HG03521 (cell line): ENCODE measurements around the gene BBIP1.

ENCODE experiments used
- ATAC-seq: cut with Tn5 transposase; IDR thresholded peaks from one replicate; pipeline ENCODE4 v1.9.1; 2021; ENCODE audit warnings: mild to moderate bottlenecking, moderate library complexity; ENCODE audit not compliant: unreplicated experiment

The BBIP1 gene

GRCh38 chr10:110863956-110864355, 55.0 kb downstream of the BBIP1 start:
- ATAC-seq, result no peak

- ATAC-seq, result no peak
Observed at GRCh38 chr10:110863361-110863760, 55.6 kb downstream of the BBIP1 start.

GRCh38 chr10:110862961-110863360, 56.0 kb downstream of the BBIP1 start:
- no peak for ATAC-seq

DNA sequence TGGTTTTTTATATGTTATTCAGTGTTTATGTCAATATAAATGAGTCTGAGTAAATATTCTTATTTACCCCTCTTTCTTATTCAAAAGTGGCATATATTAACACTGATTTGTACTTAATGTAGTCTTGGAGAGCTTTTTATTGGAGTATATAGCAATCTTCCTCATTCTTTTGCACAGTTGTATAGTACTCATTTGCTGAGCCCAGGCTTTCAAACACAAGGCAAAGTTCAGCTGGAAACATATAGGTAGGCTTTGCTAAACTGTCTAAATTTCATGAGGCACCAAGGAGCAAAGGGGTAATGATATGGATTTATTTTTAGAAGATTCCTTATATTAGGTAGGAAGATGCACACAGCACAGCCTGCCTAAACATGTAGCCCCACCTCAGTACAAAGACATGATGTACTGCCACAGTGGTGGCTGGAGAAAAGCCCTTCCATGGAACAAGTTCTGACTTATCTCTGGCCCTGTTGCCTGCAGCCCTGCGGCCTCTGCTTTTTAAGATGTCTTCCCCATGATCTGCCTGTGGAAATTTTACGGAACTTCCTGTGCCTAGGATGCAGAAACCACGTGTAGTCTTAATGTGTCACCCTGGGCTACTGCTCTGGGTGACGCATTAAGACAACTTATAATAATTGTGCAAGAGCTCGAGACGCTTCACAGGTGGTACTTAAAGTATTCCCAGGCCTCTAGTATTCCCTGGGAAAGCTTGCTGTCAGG, 56.9 kb downstream of the BBIP1 start:
- no peak for ATAC-seq

DNA sequence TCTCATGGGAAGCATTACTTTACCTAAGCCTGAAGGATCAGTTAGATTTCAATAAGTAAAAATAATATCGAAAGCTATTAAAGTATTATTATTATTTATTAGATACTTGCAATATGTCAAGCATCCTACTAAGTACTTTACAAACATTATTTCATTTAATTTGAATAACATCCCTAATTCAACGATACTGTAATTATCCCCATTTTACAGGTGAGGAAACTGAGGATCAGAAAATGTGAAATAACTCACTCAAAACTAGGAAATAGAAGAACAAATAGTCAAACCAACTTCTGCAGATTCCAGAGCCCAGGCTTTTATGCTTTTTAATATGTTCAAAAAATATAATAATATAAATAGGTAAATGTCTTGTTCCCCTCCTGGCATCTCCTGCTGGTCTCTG, 57.5 kb downstream of the BBIP1 start:
- no peak for ATAC-seq

- peak; percentile 53 for ATAC-seq
Observed at GRCh38 chr10:110860576-110861241, 58.3 kb downstream of the BBIP1 start.

DNA sequence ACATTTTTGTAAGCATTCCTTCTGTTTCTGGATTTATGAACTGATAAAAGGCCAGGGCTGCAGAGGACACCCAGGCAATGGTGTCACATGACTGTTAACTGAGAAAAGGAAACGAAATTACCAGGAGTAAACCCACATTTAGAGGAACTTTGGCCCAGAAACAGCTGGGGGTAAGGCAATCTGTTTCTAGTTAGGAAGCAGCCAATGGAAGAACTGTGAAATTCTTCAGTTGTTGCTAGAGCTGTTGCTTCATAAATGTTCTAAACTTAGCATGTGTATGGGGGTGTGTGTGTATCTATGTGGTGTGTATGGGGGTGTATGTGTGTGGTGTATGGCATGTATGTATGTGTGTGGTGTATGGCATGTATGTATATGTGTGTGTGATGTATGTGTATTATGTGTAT, 59.0 kb downstream of the BBIP1 start:
- ATAC-seq, result no peak

- ATAC-seq, result no peak
Observed at GRCh38 chr10:110859206-110859972, 59.6 kb downstream of the BBIP1 start.

DNA sequence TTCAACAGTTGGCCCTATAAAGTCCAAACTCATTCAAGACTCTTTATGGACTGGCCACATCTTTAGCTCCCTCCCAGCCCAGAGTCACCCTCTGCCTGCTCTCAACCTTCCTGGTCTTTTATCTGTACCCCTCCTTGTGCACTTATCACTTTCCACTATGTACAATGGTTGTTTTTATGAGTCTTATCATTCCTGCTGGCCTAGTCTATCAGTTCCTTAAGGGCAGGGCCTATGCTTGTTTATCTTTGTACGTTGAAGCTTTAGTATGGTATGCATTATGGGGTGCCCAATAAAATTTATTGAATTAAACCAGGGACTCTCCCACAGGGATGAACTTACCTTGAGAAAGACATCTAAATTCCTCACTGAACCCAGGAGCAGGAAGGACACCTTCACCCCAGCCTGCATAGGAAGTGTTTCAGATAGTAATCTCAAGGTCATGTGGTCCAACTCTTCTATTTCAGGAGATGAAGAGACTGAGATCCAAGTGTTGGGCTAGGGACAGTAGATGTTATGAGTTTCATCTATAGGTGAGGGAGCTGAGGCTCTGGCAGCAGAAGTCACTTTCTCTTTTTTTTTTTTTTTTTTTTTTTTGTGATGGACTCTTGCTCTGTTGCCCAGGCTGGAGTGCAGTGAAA, 60.6 kb downstream of the BBIP1 start:
- ATAC-seq, result no peak

GRCh38 chr10:110857265-110858171, 61.5 kb downstream of the BBIP1 start:
- no peak for ATAC-seq

DNA sequence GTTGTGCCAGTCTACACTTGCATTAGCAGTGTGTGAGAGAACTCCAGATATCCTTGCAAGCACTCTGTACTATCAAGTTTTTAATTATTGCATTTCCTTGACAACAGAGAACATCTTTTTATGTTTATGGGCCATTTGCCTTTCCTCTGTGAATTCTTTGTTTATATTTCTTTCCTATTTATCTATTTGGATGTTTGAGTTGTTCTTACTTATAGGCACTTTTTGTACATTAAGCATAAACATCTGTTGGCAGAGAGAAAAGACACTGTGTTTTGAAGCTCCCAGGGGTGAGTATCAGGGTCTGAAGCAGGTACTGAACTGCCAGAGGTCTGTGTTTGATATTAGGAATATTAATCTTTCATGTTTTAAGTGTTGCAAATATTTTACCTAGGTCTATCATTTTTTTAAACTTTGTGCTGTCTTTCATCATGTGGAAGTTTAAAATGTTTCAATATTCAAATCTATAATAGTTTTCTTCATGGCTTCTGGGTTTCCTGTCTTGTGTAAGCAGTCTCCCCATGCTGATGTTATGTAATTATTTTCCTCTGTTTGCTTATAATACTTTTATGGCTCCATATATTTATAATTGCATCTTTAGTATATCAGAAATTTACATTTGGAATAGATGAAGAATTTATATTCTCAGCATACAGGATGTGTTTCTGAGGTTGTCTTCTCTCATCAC, 64.9 kb downstream of the BBIP1 start:
- ATAC-seq, result no peak

DNA sequence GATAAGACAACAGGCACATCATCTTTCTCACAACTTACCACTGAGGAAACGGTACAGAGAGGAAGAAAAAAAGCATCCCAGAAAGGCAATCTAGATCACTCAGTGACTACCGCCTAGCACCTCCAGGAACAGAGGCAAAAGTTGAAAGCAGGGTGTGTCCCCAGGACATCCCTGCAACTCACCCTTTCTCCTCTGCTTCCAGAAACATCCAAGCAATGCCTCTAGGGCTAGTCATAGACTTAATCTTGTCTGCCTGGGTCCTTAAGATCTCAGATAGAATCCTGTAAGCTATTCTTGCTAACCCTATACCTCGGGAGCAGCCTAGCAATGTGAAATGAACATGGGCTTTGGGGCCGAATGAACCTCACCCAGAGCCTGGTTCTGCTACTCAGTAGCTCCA, 66.0 kb downstream of the BBIP1 start:
- no peak for ATAC-seq

DNA sequence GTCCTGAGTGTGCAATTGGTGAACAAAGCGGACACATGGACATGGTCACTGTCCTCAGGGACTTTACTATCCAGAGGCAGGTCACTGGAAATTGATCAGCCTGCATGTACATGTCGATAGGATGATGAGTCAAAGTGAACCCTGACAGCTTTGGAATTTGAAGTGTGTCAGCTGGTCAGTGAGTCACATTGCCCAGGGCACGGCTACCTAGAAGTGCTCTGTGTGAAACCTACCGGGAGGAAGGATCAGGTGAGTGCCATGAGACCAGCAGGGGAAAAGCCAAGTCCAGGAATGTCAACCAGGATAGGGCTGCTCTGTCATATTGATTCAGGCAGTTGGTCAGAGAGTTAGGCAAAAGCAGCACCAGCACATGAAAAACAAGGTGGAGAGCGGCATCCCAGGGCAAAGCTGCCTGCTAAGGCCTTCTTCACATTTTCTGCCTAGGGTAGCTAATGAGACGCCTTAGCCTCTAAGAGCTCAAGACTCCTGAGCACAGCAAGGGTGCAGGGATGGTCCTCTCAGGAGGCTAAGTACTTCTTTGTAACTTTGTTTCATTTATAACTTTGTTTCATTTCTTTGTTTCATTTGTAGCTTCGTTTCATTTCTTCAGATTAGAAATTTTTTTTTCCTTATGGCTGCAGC, 66.6 kb downstream of the BBIP1 start:
- no peak for ATAC-seq

DNA sequence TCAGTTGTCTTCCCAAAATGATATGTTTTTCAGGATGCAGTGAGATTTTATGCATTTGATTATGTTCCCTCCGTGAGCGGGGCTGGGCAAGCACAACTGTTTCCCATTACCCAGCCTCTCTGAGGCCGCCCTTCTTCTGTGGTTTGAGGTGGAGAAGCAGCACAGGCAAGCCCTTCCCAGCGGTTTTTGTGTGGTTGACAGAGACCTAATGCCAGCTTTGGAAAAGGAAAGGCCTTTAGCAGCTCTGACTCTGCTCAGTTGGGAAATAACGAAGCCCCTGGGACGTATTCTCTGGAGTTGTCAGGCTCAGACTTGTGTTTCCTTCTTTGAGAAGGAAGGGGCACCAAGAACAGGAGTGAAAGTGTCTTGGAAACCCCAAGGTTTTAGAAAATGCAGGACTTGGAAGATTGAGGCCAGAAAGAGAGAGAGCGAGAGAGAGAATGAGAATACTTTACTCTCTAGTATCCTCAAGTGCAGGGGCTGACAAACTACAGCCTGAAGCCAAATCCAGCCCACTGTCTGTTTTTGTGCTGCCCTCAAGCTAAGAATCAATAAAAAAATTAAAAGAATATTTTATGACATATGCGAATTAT, 67.9 kb downstream of the BBIP1 start:
- no peak for ATAC-seq

GRCh38 chr10:110850099-110850498, 68.9 kb downstream of the BBIP1 start:
- ATAC-seq, result no peak
